HL-60/S4 treated with phorbol 12-myristate 13-acetate at 8.2 ng/mL for 4 days and 3 days (cell line): ENCODE data around the gene BCS1L.
"Not testable (repeated sequence)": the region's sequence is repeated elsewhere in the genome, so short reads cannot be mapped to it uniquely, and the experiment has no call there.

Source experiments
- in situ Hi-C: fragments of 300-500 bp; cut with MboI; formaldehyde crosslinking; loops from 2 replicates; pipeline ENCODE4 v1.15.0; 2022; ENCODE audit warnings: low sequenced_read_pairs

Gene BCS1L

DNA sequence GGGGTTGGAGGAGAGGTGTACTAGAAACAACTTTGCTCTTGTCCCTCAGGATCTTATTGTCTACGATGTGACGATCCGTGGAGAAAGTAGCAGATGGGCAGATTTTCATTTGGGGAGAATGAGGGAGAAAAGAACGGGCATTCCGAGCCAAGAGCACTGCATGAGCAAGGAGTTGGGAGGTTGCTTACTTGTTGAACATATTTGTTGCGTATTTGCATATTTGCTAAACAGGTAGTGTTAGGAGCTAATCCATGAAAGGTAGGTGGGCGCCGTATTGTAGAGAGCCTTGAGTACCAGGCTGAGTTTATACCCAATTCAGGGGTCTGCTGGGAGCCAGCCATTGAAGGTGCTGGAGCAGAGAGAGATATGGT is 490 bp downstream of the BCS1L start:
- in situ Hi-C loops: no loop called here

DNA sequence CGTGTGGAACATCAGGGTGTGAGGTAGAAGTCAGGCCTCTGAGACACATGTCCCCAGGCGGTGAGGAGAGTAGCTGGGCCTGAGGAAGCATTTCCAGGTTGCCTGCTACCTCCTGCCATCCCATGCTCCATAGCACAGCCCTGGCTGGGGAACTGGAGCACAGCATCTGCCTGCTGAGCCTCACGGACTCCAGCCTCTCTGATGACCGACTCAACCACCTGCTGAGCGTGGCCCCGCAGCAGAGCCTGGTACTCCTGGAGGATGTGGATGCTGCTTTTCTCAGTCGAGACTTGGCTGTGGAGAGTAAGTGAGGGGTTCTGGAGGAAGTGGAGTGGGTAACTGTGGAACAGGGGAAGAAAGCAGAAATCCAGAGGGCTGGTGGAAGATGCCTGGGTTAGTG is 2.9 kb downstream of the BCS1L start:
- in situ Hi-C loops: no loop called here

DNA sequence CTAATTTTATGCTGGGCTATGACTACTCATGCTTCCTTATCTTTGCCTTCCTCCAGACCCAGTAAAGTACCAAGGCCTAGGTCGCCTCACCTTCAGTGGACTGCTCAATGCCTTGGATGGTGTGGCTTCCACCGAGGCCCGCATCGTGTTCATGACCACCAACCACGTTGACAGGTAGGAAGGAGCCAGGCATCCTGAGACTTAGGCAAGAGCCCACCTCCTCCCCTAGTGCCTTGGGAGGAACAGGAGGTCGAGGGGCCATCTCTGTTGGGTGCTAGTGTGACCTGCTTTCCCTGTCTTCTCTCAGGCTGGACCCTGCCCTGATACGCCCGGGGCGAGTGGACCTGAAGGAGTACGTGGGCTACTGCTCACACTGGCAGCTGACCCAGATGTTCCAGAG is 3.3 kb downstream of the BCS1L start:
- in situ Hi-C loops: no loop called here

DNA sequence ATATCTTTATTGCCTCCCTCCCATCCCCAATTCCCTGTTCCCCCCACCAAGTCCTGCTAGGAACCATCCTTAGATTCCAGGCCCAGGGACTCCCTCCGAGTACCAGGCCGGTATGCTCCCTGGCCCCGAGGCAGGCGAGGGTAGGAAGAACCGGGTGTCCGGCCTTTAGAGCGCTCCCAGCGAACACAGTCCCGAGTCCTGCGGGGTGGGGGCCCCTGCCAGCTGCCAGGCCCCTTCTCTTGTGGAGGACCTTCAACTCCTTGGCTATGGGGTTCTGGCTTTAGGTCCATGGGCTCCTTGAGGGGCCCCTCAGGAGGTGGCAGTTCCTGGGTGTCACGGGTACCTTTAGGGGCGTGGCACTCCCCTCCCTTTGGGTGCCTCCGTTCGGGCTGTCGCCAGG is 4.4 kb downstream of the BCS1L start:
- in situ Hi-C loops: no loop called here

DNA sequence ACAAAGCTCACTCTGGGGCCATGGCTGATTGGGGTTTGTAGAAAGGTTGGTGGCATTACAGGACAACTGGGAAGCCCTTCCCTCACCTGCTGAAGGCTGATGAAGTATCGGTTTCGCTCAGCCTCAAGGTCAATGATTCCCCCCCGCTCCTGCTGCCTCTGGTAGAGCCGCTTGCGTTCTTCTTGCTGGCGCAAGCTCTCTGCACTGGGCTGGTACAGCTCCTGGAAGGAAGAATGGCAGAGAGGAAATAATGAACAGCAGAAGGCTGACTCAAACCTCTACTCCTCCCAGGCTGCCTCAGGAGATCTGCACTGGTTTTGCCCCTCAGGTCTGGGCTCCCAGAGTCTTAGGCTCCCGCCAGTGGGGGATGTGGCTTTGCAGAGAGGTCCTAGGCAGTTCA is 5.2 kb downstream of the BCS1L start:
- in situ Hi-C loops: no loop called here

DNA sequence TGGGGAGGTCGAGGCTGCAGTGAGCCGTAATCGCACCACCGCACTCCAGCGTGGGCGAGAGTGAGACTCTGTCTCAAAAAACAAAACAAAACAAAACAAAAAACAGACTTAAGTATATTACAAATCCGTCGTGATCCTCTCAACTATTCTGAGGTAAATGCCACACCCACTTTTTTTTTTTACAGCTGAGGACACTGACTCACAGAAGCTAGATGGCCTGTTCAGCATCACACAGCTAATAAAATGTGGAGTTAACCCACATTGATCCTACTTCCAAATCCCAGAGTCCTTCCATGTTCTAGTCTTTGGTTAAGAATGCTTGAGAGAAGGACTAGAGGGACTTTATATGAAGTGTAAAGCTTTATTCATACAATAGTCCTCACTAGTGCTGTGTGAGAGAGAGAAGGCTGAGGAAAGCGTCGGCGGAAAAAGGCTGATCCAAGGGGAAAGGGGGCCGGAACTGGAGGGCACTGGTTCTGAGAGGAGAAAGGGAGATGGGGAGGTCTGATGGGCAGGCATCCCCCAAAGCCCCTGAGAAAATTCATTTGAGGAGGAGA is 11.7 kb downstream of the BCS1L start:
- in situ Hi-C loops: no loop called here

DNA sequence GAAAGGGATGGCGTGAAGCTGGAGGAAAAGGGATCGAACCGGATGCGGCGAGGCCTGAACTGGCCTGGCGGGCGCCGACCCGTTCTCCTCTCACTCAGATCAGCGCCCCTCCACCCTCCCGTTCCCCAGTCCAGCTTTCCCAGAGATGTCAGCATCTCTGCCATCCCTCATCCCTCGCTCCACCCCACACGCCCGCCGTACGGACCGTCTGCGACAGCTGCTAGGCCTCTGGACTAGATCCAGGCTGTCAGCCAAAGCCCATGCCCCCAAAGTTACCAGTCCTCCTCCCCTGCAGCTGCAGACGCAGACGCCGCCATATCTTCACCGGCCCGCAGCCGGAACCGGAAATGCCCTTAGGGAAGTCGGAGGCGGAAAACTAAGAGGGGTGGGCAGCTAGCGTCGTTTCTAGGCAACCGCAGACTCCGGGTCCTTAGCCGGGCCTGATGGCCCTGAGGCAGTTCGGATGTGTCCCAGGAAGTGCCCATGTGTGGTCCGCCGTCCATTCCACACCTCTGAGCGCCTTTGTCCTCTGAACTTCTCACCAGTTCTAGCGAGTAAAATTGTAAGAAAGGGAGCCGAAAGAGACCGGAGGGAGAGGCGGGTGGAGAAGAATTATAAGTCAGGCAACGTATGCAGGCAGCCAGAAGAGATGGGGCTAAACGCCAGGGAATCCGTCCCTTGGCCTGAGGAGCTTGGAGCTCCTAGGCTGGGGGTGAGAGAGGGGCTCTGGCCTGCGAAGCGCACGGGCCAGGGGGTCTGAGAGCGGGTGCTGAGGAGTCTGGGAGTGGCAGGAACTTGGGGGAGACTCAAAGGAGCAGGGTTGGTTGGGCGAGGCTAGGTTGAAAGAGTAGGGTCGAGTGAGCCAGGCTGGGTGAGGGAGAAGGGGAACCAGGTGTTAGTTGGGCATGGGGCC is 12.4 kb downstream of the BCS1L start, which contains the start of the genes RNF25 and STK36:
RNF25 (minus strand) TSS at position 349 of the 913 bp plus-strand sequence; CDS start at position 317, 32 bp downstream.
STK36 (plus strand) TSS at position 433 of the 913 bp plus-strand sequence. CDS start 744 bp downstream, outside the sequence.
- in situ Hi-C loops: no loop called here

DNA sequence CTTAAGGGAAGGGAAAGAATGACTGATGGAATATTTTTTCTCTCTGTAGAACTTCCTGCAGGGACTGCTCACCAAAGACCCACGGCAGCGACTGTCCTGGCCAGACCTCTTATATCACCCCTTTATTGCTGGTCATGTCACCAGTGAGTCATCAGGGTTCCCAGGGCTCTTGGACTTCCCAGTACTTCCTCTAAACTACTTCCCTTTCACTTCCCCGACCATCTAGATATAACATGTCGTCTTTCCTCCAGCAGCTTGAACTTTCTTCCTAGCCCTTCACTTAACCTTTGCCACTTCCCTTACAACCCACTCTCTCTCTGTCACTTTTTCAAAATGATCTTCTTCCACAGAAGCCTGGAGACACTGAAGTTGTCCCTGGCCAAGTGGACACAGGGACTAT is 19.6 kb downstream of the BCS1L start:
- in situ Hi-C loops: no loop called here

DNA sequence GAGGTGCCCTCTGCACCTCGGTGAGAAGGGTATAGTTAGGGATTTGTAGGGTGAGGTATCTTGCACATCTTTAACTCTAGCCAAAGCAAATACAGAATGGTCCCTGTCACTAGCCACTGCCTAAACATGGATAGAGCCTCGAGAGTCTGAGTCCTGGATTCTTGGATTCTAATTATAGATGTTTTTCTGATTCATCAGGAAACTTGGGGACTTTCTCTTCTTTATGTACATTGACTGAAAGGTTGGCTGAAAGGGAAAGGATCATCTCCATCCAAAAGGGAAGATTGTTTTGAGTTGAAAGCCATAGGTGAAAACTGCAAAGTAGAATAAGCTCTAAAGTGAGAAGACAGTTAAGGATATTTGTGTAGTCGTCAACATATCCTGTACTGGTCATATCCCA is 20.6 kb downstream of the BCS1L start:
- in situ Hi-C loops: no loop called here

DNA sequence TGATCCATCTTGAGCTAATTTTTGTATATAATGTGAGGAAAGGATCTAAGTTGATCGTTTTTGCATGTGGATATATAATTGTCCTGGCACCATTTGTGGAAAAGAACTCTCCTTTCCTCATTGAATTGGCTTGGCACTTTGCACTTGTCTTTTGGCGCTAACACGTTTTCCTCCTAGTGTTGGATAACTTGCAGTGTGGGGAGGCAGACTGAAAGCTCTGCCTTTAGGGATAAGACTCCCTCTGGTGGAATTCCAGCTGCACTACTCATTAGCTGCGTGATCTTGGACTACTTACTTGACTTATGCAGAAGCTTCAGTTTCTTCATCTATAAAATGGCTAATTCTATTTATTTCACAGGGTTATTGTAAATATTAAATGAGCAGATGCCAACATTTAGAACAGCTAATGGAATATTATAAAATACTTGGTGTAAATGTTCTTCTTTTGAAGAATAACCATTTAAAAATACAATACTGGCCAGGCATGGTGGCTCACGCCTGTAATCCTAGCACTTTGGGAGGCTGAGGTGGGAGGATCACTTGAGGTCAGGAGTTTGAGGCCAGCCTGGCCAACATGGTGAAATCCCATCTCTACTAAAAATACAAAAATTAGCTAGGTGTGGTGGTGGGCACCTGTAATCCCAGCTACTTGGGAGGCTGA is 28.0 kb downstream of the BCS1L start:
- in situ Hi-C loops: not testable (repeated sequence)

DNA sequence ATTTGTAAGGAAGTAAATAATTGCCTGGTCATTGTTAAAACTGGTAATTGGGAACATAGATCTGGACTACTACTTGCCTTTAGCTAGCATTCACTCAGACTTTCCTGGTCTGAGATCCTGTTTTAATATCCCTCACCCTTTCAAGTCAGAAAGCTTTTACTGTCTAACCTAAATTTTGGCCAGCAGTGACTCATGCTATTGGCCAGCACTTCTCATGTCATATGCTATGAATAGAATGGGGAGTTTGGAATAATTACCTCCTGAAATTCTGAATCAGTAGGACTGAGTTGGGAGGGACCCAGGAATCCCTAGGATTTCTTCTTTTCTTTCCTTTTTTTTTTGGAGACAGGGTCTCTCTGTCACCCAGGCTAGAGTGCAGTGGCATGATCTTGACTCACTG is 31.8 kb downstream of the BCS1L start:
- in situ Hi-C loops: no loop called here

DNA sequence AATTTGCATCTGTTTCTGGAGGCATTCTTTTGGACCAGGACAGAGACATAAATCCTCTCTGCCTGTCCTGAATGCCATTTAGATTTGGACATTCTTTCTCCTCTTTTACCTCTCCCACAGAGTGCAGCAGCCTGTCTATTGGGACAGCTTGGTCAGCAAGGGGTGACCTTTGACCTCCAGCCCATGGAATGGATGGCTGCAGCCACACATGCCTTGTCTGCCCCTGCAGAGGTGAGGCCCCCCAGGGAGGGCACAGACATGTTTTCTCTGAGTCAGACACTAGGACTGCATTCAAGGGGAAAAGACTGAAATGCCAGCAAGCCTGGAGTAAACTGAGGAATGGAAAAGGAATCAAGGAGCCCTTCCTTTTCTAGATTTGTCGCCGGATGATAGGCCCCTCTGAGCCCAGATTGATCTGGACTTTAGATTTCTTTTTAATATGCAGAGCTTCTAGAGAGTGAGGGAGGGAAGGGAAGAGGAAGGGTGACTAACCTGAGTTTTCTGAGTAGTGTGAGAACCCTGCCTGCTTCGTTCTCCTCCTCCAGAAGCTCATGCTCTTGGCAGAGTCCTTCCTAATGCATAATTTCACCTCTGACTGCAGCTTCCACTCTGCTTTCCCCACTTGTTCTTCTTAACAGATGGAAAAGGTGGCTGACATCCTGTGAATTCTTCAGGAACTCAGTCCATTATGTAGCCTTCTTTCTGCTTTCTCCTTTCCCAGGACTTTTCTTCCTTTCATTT is 35.1 kb downstream of the BCS1L start:
- in situ Hi-C loops: no loop called here

DNA sequence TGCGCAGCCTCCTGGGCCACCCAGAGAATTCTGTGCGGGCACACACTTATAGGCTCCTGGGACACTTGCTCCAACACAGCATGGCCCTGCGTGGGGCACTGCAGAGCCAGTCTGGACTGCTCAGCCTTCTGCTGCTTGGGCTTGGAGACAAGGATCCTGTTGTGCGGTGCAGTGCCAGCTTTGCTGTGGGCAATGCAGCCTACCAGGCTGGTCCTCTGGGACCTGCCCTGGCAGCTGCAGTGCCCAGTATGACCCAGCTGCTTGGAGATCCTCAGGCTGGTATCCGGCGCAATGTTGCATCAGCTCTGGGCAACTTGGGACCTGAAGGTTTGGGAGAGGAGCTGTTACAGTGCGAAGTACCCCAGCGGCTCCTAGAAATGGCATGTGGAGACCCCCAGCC is 39.4 kb downstream of the BCS1L start:
- in situ Hi-C loops: no loop called here

DNA sequence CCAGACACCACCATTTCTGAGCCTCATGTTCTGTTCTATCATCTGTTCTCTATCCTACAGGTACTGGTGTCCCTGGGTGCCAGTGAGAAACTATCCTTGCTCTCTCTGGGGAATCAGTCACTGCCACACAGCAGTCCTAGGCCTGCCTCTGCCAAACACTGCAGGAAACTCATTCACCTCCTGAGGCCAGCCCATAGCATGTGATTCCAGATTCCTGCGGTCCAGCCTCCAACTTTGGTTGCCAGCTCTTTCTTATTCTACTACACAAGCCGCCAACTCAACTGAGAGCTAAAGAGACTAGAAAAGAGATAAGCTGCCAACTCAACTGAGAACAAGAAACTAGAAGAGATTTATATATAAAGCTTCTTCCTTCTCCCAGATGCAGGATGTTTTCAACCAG is 42.3 kb downstream of the BCS1L start:
- in situ Hi-C loops: no loop called here

DNA sequence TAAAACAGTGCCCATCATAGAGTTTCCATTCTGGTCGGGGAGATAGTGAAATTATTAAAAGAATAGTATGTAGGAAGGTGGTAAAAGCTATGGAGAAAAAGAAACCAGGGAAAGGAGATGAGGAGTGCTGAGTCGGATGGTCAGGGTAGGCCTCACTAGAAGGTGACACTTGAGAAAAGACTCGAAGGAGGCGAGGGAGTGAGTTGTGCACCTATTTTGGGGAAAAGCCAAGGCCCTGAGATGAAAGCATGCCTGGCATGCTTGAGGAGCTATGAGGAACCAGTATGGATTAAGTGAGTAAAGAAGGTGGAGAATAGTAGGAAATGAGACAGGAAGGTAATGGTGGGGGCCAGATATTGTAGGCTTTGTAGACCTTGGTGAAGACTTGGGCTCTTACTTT is 43.9 kb downstream of the BCS1L start:
- in situ Hi-C loops: no loop called here

DNA sequence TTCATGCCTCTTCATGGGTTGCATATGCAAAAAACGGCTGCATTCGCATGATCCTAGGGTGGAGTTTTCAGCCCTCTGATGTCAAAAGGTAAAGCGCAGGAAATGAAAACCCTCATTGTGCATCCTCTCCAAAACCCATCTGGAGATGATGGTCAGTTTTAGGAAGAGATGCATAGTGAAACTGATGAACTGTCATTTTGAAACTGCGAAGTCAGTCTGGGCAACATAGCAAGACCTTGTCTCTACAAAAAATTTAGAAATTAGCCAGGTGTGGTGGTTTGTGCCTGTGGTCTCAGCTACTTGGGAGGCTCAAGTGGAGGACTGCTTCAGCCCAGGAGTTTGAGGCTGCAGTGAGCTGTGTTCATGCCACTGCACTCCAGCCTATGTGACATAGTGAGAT is 48.6 kb downstream of the BCS1L start:
- in situ Hi-C loops: no loop called here

DNA sequence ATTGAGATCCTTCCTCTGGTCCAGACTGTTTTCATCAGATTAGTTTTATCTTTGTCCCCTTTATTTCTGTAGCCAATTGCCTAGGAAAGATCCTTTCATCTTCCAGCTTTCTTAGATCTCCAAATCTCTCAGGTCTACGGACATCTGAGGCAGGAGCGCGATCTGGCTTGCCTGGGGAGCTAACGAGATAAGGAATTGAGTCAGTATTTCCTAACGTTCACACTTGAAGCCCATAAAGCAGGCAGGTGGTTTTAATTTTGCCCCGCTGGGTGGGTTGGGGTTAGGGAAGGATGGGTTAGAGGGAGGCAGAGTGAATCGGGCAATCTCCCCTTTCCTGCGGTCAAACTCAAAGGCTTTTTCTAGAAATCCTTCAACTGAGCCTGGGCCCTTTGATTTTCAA is 50.4 kb downstream of the BCS1L start:
- in situ Hi-C loops: no loop called here

DNA sequence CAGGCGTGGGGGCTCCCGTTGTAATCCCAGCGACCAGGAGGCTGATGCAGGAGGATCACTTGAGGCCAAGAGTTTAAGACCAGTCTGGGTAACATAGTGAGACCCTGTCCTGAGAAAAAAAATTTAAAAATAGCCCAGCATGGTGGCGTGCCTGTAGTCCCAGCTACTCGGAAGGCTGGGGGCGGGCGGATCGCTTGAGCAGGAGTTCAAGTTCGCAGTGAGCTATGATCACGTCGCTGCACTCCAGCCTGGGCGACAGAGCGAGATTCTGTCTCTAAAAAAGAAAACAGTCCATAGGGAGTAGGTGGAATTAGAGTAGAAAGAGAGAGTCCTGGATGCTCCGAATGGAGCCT is 50.8 kb downstream of the BCS1L start:
- in situ Hi-C loops: no loop called here

DNA sequence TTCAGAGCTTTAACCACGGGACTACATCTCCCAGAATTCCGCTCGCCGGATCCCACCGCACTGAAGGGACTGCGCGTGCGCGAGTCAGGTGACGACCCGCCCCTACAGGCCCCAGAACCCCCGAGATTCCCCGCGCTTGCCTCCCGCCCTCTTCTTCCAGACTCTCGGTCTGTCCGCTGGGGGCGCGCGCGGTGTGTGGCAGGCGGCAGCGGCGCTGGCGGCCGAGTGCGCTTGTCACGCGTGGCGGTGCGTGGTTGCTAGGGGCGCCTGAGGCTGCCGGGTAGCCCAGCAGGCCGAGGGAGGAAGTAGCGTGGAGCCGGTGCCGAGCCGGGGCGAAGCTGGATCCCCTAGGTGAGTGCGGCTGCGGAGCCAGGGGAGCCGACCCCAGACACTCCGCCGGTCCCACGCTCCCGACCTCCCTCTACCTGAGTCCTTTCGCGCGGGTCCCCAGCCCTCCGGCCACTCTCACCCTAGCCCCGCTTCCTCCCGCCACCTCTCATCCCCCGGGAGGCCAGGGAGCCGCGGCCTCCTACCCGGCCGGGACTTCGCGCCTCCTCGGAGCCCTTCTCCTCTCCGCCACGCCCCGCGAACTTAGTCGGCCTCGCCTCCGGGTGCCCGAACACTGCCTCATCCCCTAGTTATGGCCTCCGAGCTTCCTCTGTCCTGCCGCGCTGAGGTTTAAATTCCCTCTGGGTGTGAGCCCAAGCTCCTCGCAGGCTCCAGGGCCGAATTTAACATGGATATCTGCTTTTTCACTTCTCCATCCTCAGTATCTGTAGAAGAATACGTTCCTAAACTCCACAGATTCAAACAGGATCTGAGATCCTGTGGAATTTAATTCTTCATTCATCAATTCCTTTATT is 51.4 kb downstream of the BCS1L start, which contains the start of gene TTLL4:
TTLL4 (plus strand) TSS at position 149 of the 863 bp plus-strand sequence. CDS start 26,842 bp downstream, outside the sequence.
- in situ Hi-C loops: no loop called here

DNA sequence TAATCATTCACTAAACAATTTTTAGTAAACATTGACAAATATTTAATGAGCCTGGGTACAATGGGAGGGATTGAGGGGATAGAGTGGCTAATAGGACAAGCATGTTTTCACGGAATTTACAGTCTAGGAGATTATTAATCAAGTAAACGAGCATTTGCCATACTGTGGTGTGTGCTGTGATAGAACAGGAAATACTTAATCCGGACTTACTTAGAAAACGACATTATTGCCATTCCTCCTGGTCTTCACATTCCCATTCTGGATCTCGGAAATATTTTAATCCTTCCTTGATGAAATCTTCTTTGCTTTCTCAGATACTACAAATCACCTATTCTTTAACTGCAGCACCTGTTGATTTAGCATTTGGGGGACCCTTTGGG is 52.1 kb downstream of the BCS1L start:
- in situ Hi-C loops: no loop called here
